Right atrium auricular region (tissue), 2 donors: ENCODE data around the gene TMEM144. TPM values are rescaled to one million over a fixed set of nuclear protein-coding genes. Genes with fewer than 3 reads are reported as not detected.
A peak's percentile ranks its signal among the peaks of the same experiment; 100 is the strongest.

Source experiments
- DNase-seq: peaks from one replicate; pipeline ENCODE4 v3.0.0-alpha.2; 2019; ENCODE audit warnings: low spot score
- H3K27ac ChIP-seq, 2 donors: fragments of 200-600 bp; sonication (generic); 1 replicate in 1 of 2; 2 replicates in 1 of 2; pipeline ENCODE4 v1.5.1; 2016 to 2019
- H3K27me3 ChIP-seq, 2 donors: fragments of 200-600 bp; sonication (generic); one replicate each; pipeline versions ENCODE4 v1.5.1 to v1.6.0; 2017 to 2019
- H3K36me3 ChIP-seq: fragments of 200-600 bp; sonication (generic); one replicate; pipeline ENCODE4 v1.5.1; 2016
- H3K4me1 ChIP-seq, 2 donors: fragments of 200-600 bp; sonication (generic); one replicate each; pipeline versions ENCODE4 v1.5.1 to v1.6.0; 2017 to 2019
- H3K4me3 ChIP-seq, 2 donors: fragments of 200-600 bp; sonication (generic); 1 replicate in 1 of 2; 2 replicates in 1 of 2; pipeline ENCODE4 v1.5.1; 2017 to 2019; ENCODE audit warnings: mild to moderate bottlenecking in 1 of 2, moderate library complexity in 1 of 2
- H3K9me3 ChIP-seq, 2 donors: fragments of 200-600 bp; sonication (generic); one replicate each; pipeline ENCODE4 v1.5.1; 2019
- total RNA-seq, 2 donors: library from RNA; depleted of rRNA; stranded (reverse); fragments of >200 nt; gene quantifications; one replicate each; pipeline ENCODE4 v1.1.0, GENCODE V29; 2016
- TF ChIP-seq, protein P1 (sequence below), 2 donors: fragments of 200-600 bp; sonication (generic); IDR thresholded peaks; one replicate each; pipeline ENCODE4 v1.5.1; 2019; ENCODE audit warnings: antibody characterized with exemption in 2 of 2

Gene TMEM144
- total RNA-seq, 2 donors from 2014 or later: 7.1 to 9.7 TPM

DNA sequence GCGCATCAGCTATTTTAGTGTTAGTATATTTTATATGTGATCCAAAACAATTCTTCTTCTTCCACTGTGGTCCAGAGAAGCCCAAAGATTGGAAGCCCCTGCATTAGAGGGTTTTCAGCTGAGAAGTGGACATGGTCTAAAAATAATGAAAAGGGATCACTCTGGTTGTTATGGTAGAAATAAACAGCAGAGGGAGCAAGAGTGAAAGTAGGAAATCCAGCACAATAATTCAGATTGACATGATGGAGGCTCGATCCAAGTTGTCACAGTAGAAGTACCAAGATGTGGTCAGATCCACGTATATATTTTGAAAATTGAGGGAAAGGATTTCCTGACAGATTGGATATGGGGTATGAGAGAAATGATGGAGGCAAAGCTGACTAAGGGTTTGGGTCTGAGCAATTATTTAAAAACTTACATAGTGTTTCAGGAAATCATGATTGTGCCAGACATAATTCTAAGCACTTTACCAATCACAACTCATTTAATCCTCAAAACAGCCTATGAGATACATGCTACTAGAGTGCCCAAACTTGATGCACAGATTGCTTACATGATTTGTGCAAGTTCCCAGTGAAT, 17.0 kb upstream of the TMEM144 start:
- Histone ChIP-seq H3K4me1 (peaks cover 0 to 7% of the 10 kb centered on the region in 2 donors), H3K36me3 (no peaks in the 10 kb centered on the region), H3K27me3 (no peaks in the 10 kb centered on the region), H3K9me3 (no peaks in the 10 kb centered on the region), H3K4me3 (no peak overlapping the region), H3K27ac (peak overlapping the region; percentile 8 to 13)
- no peak for DNase-seq
- TF ChIP-seq, protein P1, sequence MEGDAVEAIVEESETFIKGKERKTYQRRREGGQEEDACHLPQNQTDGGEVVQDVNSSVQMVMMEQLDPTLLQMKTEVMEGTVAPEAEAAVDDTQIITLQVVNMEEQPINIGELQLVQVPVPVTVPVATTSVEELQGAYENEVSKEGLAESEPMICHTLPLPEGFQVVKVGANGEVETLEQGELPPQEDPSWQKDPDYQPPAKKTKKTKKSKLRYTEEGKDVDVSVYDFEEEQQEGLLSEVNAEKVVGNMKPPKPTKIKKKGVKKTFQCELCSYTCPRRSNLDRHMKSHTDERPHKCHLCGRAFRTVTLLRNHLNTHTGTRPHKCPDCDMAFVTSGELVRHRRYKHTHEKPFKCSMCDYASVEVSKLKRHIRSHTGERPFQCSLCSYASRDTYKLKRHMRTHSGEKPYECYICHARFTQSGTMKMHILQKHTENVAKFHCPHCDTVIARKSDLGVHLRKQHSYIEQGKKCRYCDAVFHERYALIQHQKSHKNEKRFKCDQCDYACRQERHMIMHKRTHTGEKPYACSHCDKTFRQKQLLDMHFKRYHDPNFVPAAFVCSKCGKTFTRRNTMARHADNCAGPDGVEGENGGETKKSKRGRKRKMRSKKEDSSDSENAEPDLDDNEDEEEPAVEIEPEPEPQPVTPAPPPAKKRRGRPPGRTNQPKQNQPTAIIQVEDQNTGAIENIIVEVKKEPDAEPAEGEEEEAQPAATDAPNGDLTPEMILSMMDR (IDR thresholded peaks at IDR 0.05): peak; percentile 43 to 75

DNA sequence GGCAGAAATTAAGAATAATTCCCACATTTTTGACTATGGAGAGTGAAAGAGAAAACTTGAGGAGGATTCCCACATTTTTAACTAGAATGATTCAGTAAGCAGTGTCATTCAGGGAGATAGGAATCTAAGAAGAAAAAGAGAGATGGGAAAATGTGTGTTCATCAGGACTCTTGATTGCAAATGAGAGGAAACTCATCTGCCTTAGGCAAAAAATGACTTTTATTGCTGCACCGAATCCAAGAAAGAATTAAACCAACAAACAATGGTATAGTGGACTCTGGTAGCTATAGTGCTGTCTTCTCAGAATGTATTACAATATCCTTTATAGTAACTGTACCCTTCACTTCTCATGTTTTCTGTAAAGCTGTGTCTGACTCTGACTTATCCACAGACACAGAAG, 15.0 kb upstream of the TMEM144 start:
- H3K27me3 ChIP-seq: no peaks in the 10 kb centered on the region
- no peak overlapping the region for H3K27ac ChIP-seq
- no peaks in the 10 kb centered on the region for H3K9me3 ChIP-seq
- DNase-seq: no peak
- H3K36me3 ChIP-seq: no peaks in the 10 kb centered on the region
- TF ChIP-seq, protein P1 (IDR thresholded peaks at IDR 0.05): no peak
- peaks cover 0 to 7% of the 10 kb centered on the region in 2 donors for H3K4me1 ChIP-seq
- no peak overlapping the region for H3K4me3 ChIP-seq

DNA sequence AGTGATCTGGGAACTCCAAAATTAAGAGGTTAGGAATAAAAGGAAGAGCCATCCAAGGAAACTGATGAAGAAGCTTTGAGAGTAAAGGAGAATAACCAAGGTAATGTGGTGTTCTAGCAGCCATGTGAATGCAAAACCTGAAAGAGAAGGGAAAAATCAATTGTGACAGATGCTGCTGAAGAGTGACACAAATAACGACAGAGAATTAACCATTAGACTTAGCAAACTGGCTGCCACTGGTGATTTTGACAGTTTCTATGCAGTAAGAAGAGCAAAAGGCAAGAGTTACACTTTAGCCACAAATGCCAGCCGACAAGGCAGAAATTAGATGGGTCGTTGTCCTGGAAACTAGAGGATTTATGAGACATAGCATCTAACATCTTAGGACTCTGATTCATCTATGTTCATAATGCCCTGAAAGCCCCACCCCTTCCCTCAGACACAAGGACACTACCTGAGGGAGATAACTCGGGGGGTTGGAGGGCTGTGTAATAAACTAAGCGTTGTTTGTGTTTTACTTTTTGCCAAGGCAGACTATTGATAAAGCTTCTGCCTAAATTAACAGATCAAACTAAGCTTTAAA, 13.0 kb upstream of the TMEM144 start:
- TF ChIP-seq, protein P1 (IDR thresholded peaks at IDR 0.05): no peak
- H3K27ac ChIP-seq: no peak overlapping the region
- H3K36me3 ChIP-seq: no peaks in the 10 kb centered on the region
- H3K27me3 ChIP-seq: no peaks in the 10 kb centered on the region
- no peaks in the 10 kb centered on the region for H3K9me3 ChIP-seq
- H3K4me3 ChIP-seq: no peak overlapping the region
- peaks cover 0 to 7% of the 10 kb centered on the region in 2 donors for H3K4me1 ChIP-seq
- no peak for DNase-seq

DNA sequence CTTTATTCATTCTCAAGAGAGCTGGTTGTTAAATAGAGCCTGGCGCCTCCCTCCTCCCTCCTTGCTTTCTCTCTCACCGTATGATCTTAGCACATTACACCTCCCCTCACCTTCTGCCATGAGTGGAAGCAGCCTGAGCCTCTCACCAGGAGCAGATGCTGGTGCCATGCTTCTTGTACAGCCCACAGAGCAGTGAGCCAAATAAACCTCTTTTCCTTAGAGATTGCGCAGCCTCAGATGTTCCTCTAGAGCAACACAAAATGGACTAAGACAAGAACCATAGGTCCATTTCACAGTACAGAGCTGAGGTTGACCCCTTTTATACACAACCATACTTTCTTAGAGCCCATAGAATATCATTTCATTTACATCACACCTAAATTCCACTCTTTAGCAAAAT, 10.1 kb upstream of the TMEM144 start:
- TF ChIP-seq, protein P1 (IDR thresholded peaks at IDR 0.05): no peak
- no peaks in the 10 kb centered on the region for H3K36me3 ChIP-seq

DNA sequence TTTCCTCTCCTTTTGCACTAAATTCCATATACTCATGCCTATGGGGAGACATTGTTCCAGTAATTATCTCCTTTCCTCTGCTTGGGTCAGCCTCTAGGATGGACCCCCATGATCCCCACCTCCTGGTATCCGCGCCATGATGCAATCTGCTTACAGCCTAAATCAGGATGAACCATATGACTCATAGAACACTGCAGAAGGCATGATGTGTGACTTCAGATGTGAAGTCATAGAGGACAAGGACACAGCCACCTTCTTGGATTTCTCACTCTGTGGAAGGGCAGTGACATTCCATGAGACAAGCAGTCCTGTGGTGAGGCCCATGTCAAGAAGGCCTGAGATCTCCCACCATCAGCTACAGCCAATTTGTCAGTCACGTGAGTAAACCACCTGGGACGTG, 9.0 kb upstream of the TMEM144 start:
- Histone ChIP-seq H3K27ac (no peak overlapping the region), H3K36me3 (no peaks in the 10 kb centered on the region), H3K9me3 (no peaks in the 10 kb centered on the region), H3K27me3 (no peaks in the 10 kb centered on the region), H3K4me3 (no peak overlapping the region), H3K4me1 (no peaks in the 10 kb centered on the region)
- DNase-seq: no peak
- TF ChIP-seq, protein P1 (IDR thresholded peaks at IDR 0.05): no peak

More for the DNA sequence above, 10.1 kb upstream of the TMEM144 start:
- no peak for DNase-seq
- Histone ChIP-seq H3K4me1 (no peaks in the 10 kb centered on the region), H3K27ac (no peak overlapping the region), H3K4me3 (no peak overlapping the region), H3K27me3 (no peaks in the 10 kb centered on the region), H3K9me3 (no peaks in the 10 kb centered on the region)

DNA sequence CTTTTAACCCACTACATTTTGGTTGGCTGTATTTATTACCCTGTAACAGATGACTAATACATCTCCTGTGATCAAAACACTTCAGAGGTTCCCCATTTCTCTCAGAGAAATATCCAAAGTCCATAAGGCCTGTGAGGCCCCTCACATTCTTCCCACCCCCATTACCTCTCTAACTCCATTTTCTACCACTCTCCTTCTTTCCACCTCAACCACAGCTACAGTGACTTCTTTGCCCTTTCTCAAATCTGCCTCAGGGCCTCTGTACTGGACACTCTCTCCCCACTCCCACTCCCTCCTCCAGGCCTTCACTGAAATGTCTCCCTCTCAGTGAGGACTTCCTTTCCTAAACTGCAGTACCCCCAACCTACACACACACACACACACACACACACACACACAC, 8.4 kb upstream of the TMEM144 start:
- H3K4me1 ChIP-seq: no peaks in the 10 kb centered on the region
- no peak for DNase-seq
- H3K27ac ChIP-seq: no peak overlapping the region
- H3K4me3 ChIP-seq: no peak overlapping the region
- TF ChIP-seq, protein P1 (IDR thresholded peaks at IDR 0.05): no peak
- no peaks in the 10 kb centered on the region for H3K27me3 ChIP-seq
- no peaks in the 10 kb centered on the region for H3K9me3 ChIP-seq
- no peaks in the 10 kb centered on the region for H3K36me3 ChIP-seq
